ENCODE measurements around the gene FAF1.

The FAF1 gene

DNA sequence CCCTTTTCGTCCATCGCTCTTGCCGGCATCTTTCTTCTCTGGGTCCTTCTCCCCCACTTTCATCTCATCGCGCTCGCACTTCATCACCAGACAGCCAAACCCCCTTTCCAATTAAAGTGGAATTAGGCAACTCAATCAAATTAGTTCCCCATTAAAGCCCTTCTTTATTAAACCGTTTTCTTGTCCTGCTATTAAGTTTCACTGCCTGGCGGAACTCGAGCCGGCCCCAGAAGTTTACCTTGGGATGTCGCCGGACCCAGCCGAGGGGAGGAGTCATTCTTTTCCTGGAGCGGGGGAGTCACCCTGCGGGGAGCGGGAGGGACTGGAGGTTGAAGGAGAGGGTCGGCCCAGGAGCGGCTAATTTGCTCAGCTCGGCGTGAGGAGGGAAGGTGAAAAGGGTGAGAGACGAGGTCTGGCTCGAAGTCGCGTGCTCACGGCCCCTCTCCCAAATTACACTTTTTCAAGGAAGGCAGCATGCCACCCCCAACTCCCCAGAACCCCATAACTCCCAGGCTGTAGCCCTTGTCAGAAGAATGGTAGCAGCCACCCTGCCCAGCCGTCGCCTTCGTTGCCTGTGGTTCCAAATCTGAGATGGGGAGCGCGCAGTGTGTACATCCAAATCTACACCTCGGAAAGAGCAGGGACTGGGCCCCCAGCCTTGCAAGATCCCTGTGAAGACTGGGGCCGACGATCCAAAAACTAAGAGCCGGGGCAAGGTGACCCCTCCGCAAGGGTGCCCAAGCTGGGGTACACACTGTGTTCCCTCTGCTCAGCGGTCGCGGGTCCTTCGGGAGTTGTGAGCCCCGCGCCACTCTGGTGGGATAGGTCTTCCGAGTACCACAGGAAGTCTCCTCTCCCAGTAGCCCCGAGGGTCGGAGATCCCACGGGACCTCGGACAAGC lies 543.3 kb downstream of the FAF1 start:
- ChIA-PET CTCF (no interaction called here), POLR2A (no interaction called here)
- TF ChIP-seq, protein P1, sequence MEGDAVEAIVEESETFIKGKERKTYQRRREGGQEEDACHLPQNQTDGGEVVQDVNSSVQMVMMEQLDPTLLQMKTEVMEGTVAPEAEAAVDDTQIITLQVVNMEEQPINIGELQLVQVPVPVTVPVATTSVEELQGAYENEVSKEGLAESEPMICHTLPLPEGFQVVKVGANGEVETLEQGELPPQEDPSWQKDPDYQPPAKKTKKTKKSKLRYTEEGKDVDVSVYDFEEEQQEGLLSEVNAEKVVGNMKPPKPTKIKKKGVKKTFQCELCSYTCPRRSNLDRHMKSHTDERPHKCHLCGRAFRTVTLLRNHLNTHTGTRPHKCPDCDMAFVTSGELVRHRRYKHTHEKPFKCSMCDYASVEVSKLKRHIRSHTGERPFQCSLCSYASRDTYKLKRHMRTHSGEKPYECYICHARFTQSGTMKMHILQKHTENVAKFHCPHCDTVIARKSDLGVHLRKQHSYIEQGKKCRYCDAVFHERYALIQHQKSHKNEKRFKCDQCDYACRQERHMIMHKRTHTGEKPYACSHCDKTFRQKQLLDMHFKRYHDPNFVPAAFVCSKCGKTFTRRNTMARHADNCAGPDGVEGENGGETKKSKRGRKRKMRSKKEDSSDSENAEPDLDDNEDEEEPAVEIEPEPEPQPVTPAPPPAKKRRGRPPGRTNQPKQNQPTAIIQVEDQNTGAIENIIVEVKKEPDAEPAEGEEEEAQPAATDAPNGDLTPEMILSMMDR (IDR thresholded peaks at IDR 0.05; ENCODE audit: control extremely low read depth, extremely low read depth, low read depth, missing control alignments): no peak
- DNase-seq (ENCODE audit: extremely low spot score): no peak

DNA sequence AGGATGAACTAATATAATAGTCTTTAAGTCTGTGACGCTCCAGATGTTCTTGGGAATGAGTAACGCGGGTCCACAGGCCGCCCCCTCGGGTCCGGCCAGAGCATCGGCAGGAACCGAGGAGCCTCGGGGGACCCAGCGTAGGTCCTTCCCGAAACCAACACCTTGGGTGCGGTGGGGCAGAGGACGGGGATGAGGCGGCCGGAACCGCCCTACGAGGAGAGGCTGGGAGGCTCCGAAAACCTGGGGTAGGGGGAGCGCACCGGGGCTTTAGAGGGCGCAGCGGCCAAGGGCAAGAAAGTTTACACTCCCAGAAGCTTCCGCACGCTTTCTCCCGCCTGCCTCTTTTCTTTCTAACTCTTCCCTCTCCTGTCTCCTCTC lies 543.9 kb downstream of the FAF1 start:
- no peak for DNase-seq (ENCODE audit: extremely low spot score)
- CTCF ChIA-PET: no interaction called here
- POLR2A ChIA-PET: no interaction called here
- TF ChIP-seq, protein P1 (IDR thresholded peaks at IDR 0.05; ENCODE audit: control extremely low read depth, extremely low read depth, low read depth, missing control alignments): no peak

DNA sequence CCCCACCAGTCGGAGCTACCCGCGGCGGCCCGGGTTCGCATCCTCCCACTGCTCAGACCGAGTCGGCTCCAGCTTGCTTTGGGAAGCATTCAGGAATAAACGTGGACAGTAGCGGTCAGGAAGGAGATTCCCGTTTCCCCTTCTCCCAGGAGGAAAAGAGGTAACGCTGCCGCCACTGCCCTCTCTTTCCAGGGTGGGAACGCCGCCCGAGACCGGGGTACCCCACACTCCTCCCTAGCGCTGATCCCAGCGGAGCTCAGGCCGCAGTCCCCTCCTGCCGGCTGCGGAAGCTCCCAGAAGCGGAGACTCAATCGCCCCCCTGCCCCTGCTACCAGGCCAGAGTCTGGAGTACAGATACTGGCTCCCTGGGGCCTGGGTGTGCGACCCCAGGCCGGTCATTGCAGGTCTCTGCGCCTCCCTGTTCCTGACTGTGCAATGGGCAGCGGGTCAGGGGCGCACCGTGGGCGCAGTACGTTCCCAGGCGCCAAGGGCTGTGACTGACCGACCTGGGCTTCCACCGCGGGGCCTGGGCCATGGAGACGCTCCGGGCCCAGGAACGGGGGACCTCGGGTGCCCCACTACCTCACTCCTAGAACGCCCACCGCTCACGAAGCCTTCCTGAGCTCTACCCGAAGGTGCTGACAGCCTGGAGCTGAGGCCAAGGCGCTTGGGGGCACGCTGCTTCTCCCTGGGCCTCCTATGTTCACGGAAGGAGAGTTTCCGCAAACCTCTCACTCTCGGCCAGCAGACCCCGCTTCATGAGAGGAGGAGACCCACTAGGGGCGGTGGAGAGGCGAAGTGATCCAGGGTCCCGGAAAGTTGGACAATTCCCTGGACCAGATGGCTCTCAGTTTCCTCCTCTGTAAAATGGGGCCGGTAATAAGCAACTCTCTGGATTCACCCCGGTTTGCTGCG lies 544.6 kb downstream of the FAF1 start:
- CTCF ChIA-PET: interaction anchor here (0.6 kb wide), 1 partner anchor 44 kb away, joined by 3 read pairs; no protein-coding TSS in a partner anchor
- TF ChIP-seq, protein P1 (IDR thresholded peaks at IDR 0.05; ENCODE audit: control extremely low read depth, extremely low read depth, low read depth, missing control alignments): no peak
- DNase-seq (ENCODE audit: extremely low spot score): no peak
- POLR2A ChIA-PET: no interaction called here

DNA sequence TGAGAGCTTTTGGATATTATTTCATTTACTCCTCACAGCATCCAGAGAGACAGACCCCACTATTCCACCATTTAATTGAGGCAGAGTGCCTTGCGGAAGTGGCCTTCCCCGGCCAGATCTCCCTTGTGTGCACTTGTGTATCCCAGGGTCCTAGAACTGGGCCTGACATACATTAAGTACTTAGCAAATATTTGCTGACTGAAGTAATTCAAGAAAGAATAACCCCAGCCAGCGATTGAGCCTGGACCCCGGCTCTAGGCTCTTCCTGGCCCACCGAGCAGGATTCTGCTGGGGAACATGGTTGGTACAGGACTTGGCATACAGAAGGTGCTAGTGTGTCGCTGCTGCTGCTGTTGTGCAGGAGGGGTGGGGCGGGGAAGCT lies 545.2 kb downstream of the FAF1 start:
- TF ChIP-seq, protein P1 (IDR thresholded peaks at IDR 0.05; ENCODE audit: control extremely low read depth, extremely low read depth, low read depth, missing control alignments): no peak
- ChIA-PET CTCF (interaction anchor here (0.6 kb wide), 1 partner anchor 44 kb away, joined by 3 read pairs; no protein-coding TSS in a partner anchor), POLR2A (no interaction called here)
- no peak for DNase-seq (ENCODE audit: extremely low spot score)

DNA sequence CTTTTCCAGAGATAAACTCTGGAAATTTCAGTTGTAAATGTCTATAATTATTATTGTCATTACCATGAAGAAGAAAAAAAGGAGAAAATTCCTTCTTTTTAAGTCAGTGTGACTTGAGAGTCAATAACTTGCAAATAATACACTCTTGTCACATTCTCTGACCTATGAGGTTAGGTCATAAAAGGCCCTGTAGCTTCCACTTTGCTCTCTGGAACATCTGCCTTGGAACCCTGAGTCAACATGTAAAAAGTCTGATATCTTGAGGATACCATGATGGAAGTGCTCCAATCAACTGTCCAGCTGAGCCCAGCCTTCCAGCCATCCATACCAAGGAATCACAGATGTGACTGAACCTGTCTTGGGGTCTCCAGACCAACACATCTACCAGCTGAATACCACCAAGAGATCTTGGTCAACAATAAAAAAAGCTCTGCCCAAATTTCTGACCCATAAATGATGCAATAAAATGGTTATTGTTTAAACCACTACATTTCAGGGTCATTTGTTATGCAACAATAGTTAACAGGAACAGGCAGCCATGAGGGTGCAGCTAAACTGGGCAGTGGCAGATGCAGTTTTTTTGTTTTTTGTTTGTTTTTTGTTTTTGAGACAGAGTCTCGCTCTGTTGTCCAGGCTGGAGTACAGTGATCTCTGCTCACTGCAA lies 547.1 kb downstream of the FAF1 start:
- POLR2A ChIA-PET: no interaction called here
- TF ChIP-seq, protein P1 (IDR thresholded peaks at IDR 0.05; ENCODE audit: control extremely low read depth, extremely low read depth, low read depth, missing control alignments): no peak
- CTCF ChIA-PET: interaction anchor here (0.7 to 1.1 kb wide), 2 partner anchors 9 to 12 kb away, joined by 3 to 4 read pairs; no protein-coding TSS in a partner anchor

DNA sequence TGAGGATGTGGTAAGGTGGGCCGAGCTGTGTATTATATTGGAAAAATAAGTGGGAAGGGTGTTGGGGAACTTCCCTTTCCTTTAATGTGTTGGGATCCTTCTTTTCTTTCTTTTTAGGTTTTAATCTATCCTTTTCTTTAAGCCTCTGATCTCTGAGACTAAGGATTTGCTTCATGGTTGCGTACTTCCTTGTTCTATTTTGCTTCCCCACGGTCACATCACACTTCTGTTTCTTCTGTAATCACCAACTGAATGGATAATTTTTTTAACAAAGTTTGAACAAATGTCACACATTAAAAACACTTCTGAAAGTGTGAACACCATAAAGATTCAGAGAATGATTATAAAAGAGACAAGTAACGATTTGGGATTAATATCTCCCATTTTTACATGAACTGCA lies 554.3 kb downstream of the FAF1 start:
- ChIA-PET CTCF (no interaction called here), POLR2A (no interaction called here)
- TF ChIP-seq, protein P1 (IDR thresholded peaks at IDR 0.05; ENCODE audit: control extremely low read depth, extremely low read depth, low read depth, missing control alignments): no peak

More for the DNA sequence above, 547.1 kb downstream of the FAF1 start:
- DNase-seq (ENCODE audit: extremely low spot score): no peak

More for the DNA sequence above, 554.3 kb downstream of the FAF1 start:
- DNase-seq (ENCODE audit: extremely low spot score): no peak

Measured in GM10248 (cell line).